Mucosa of descending colon (tissue), 3 donors: ENCODE data around the gene DIAPH2. TPM values are rescaled to one million over a fixed set of nuclear protein-coding genes. Genes with fewer than 3 reads are reported as not detected.

Experiments used
- ATAC-seq: fragments of 200-7000 bp; cut with Tn5 transposase; one replicate; pipeline ENCODE4 v1.9.1; 2020; ENCODE audit warnings: mild to moderate bottlenecking, moderate library complexity
- DNase-seq, 3 donors: peaks; one replicate each; pipeline ENCODE4 v3.0.0-alpha.2; 2020
- H3K36me3 ChIP-seq: fragments of 200-600 bp; one replicate; pipeline ENCODE4 v1.8.0; 2021; ENCODE audit warnings: low read depth, mild to moderate bottlenecking
- H3K4me1 ChIP-seq: fragments of 200-600 bp; one replicate; pipeline ENCODE4 v1.8.0; 2021; ENCODE audit warnings: low read depth, mild to moderate bottlenecking
- H3K4me3 ChIP-seq: fragments of 200-600 bp; one replicate; pipeline ENCODE4 v1.8.0; 2021; ENCODE audit warnings: mild to moderate bottlenecking
- H3K9me3 ChIP-seq: fragments of 200-600 bp; one replicate; pipeline ENCODE4 v1.8.0; 2021; ENCODE audit warnings: mild to moderate bottlenecking
- CTCF ChIP-seq: fragments of 200-600 bp; IDR thresholded peaks from one replicate; pipeline ENCODE4 v1.8.0; 2022; ENCODE audit warnings: antibody characterized with exemption, mild to moderate bottlenecking
- intact Hi-C, 2 donors: fragments of 100-400 bp; cut with DNase I in 1 of 2; cut with micrococcal nuclease in 1 of 2; formaldehyde crosslinking; loops; one replicate each; pipeline versions ENCODE4 v1.11.0 to v1.11.1; 2022; cut with DNase I, micrococcal nuclease
- total RNA-seq, 3 donors: library from RNA; stranded (reverse); fragmentation: NEBNext Ultra II Directional in 2 of 3; extraction: Animal tissue kit (Norgen Biotek cat#: 25700) in 2 of 3; gene quantifications; one replicate each; pipeline versions ENCODE4 v1.2.1 to v1.2.4, GENCODE V29; 2021 to 2023
- donor health status: DM: no; HTN: no; CAD: no; lungs with moderate emphysema.
- donor health status: DM: no; HTN: no; CAD: no.
- donor health status: DM: no; HTN: yes; CAD: no.

The DIAPH2 gene
- total RNA-seq, 3 donors from 2014 or later = 26.7 to 40.2 (median 29.6) TPM

GRCh38 chrX:97461763-97462162 is 777.1 kb downstream of the DIAPH2 start:
- no peaks in the 10 kb centered on the region for H3K36me3 ChIP-seq
- intact Hi-C loops = no loop called here
- TF ChIP-seq CTCF = no peak
- DNase-seq (no peak), ATAC-seq (no peak)
- H3K4me3 ChIP-seq = no peak overlapping the region
- H3K9me3 ChIP-seq = no peaks in the 10 kb centered on the region
- H3K4me1 ChIP-seq = no peaks in the 10 kb centered on the region

- H3K4me3 ChIP-seq = no peak overlapping the region
- no peaks in the 10 kb centered on the region for H3K4me1 ChIP-seq
- DNase-seq (no peak), ATAC-seq (no peak)
- no peaks in the 10 kb centered on the region for H3K36me3 ChIP-seq
- no peak for TF ChIP-seq CTCF
- no peaks in the 10 kb centered on the region for H3K9me3 ChIP-seq
- intact Hi-C loops = no loop called here
Measured at GRCh38 chrX:97471071-97471470, 786.4 kb downstream of the DIAPH2 start.

GRCh38 chrX:97474933-97475332 is 790.3 kb downstream of the DIAPH2 start:
- no peaks in the 10 kb centered on the region for H3K9me3 ChIP-seq
- ATAC-seq (no peak), DNase-seq (no peak)
- no peaks in the 10 kb centered on the region for H3K36me3 ChIP-seq
- H3K4me1 ChIP-seq = no peaks in the 10 kb centered on the region
- TF ChIP-seq CTCF = no peak
- no peak overlapping the region for H3K4me3 ChIP-seq
- intact Hi-C loops = no loop called here

GRCh38 chrX:97479106-97479890 is 794.7 kb downstream of the DIAPH2 start:
- no peak for TF ChIP-seq CTCF
- no peak overlapping the region for H3K4me3 ChIP-seq
- no peaks in the 10 kb centered on the region for H3K9me3 ChIP-seq
- intact Hi-C loops = no loop called here
- no peaks in the 10 kb centered on the region for H3K4me1 ChIP-seq
- DNase-seq (no peak), ATAC-seq (peak; percentile 63)
- H3K36me3 ChIP-seq = no peaks in the 10 kb centered on the region

- Histone ChIP-seq H3K36me3 (no peaks in the 10 kb centered on the region), H3K9me3 (no peaks in the 10 kb centered on the region), H3K4me1 (no peaks in the 10 kb centered on the region), H3K4me3 (no peak overlapping the region)
- ATAC-seq = no peak
- intact Hi-C loops = no loop called here
- no peak for TF ChIP-seq CTCF
- DNase-seq = no peak
Measured at GRCh38 chrX:97481228-97481627, 796.6 kb downstream of the DIAPH2 start.
